HUDEP-2 (cell line): ENCODE measurements around the gene KATNB1.
A peak's percentile ranks its signal among the peaks of the same experiment; 100 is the strongest.
"Not testable (repeated sequence)": the region's sequence is repeated elsewhere in the genome, so short reads cannot be mapped to it uniquely, and the experiment has no call there.

ENCODE experiments used
- DNase-seq, 76 experiments: peaks; one replicate each; lab custom pipeline; 2025; ENCODE audit not compliant: unreplicated experiment in 76 of 76; lab: John Stamatoyannopoulos, UW

The KATNB1 gene

DNA sequence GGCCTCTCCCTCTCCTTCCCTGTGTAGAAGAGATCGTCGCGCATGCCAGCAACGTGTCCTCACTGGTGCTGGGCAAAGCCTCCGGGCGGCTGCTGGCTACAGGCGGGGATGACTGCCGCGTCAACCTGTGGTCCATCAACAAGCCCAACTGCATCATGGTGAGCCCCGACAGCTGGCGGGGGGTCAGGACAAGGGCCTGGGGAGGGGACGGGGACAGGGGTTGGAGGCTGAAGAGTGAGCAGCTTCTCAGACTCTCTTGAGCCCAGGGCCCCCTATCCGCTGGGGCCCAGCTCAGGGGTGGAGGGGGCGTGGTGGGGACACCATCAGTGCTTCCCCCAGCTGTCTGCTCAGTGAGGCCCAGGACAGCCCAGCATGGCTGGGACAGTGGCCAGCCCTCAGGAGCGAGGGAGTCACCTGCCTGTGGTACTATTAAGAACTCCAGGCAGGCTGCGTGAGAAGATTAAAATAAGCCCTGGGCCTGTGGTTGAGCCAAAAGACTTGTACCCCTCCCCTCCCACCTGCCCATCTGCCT, 6.2 kb downstream of the KATNB1 start:
- peak in 6 of 76 experiments; percentile 13 to 54 (median 40) for DNase-seq

DNA sequence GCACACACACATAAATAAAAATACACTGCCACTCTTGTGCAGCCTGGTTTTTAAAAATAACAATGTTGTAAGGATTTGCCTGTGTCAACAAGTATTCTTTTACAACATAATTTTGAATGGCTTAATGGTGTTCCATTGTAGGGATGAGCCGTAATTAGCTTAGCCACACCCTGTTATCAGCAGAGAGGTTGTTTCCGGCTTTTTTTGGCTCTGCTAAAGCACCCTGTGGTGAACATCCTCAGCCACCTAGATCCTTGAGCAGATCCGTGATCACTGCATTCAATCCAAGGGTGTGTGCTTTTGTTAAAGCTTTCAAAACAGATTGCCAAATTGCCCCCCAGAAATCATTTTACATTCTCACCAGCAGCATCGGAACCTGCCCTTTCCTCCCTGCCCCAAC, 7.0 kb downstream of the KATNB1 start:
- DNase-seq, result peak in 6 of 76 experiments; percentile 7 to 64 (median 36)

- DNase-seq, result no peak
Observed at GRCh38 chr16:57743458-57743857, 7.9 kb downstream of the KATNB1 start.

GRCh38 chr16:57743886-57744641, 8.5 kb downstream of the KATNB1 start:
- DNase-seq, result no peak

GRCh38 chr16:57744642-57744903, 9.0 kb downstream of the KATNB1 start:
- DNase-seq, result no peak

DNA sequence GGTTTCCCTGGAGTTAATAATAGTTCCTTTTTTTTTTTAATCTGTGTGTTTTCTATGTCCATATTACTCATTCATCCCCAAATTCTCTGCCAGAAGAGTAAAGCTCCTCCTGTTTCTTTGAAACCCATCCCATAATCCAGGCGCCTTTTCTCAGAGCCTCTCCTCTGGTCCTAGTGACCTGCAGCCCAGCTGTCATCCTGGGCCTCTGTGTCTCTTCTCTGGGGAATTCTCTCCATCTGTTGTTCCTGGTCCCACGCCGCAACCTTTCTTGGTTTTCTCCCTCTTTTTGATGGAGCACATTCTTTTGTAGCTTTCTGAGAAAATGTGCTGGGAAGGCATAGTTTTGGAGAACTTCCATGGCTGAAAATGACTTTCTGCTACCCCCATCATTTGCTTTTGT, 10.2 kb downstream of the KATNB1 start:
- no peak for DNase-seq

DNA sequence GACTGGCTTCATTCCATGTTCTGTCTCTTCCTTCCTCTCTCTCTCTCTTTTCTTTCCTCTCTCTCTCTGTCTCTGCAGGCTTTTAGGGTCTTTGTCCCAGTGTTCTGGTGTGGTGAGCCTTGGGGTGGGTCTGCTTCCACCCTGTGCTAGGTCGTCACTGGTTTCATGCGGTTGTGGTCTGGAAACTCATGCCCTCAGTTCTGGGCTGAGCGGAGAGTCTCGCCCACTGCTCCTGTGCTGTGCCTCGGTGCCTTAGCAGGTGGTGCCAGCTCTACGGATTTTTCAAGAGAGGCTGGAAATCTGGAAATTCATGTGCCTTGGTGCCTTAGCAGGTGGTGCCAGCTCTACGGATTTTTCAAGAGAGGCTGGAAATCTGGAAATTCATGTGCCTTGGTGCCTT, 10.7 kb downstream of the KATNB1 start:
- not testable (repeated sequence) for DNase-seq

GRCh38 chr16:57747091-57747490, 11.5 kb downstream of the KATNB1 start:
- DNase-seq, result no peak

DNA sequence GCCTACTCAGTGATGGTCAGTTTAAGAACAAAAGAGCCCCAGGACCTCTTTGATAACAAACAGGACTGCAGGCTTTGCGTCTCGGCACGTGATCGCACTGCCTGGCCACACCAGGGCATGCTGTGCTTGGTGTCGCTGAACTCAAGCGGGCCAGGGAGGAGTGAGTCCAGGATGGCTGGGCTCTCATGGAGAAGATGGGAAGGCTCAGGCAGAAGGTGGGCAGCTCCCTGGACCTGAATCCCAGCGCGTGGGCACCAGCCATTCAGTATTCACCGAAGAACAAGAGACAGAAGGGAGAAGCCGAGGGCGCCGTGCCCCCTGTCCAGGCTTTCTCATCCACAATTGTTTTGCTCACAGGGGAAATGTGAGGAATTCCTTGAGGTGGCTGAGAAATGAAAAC, 11.9 kb downstream of the KATNB1 start:
- no peak for DNase-seq

- no peak for DNase-seq
Observed at GRCh38 chr16:57747996-57748395, 12.4 kb downstream of the KATNB1 start.

DNA sequence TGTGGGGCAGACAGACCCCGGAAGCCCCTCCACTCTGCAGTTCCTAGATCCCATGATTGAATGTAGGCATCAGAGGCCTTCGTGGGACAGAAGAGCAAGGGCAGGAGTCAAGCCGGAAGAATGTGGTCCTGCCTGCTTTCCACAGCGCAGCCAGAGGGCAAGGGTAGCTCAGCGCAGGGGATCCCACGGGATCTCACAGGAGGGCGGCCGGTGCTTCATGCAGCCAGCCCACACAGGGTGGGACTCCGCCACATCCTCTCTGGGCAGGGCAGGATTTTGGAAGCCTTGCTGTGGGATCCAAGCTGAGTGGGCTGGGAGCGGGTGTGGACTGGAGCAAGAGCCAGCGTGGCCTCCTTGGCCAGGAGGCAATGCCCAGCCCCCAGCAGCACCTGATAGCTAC, 13.0 kb downstream of the KATNB1 start:
- DNase-seq, result no peak

- no peak for DNase-seq
Observed at GRCh38 chr16:57749101-57749692, 13.6 kb downstream of the KATNB1 start.

GRCh38 chr16:57749856-57750452, 14.4 kb downstream of the KATNB1 start:
- DNase-seq, result no peak

GRCh38 chr16:57750796-57751538, 15.4 kb downstream of the KATNB1 start:
- DNase-seq, result no peak

DNA sequence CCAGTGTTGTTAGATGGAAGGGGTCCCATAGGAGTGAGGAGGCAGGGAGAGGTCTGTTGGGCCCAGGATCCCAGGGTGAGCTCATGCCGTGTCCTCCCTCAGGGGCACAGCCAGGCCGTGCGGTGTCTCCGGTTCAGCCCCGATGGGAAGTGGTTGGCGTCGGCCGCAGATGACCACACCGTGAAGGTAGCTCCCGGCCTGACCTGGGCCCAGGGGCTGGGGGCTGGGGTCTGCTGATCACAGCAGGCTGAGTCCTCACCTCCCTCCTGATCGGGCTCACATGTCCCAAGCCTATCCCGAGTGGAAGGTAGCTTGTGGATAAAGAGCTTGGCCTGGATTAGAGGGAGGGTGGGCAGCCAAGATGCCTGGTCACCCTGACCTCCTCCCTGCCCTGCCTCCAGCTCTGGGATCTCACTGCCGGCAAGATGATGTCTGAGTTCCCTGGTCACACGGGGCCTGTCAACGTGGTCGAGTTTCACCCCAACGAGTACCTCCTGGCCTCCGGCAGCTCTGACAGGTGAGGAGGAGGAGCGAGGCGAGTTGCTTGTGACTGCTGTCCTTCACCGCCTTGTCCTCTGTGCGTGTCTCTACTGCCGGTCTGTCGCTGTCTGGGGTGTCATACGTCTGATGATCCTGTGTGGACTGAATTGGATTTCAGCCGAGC, 16.1 kb downstream of the KATNB1 start:
- DNase-seq, result no peak

GRCh38 chr16:57752203-57752580, 16.6 kb downstream of the KATNB1 start:
- no peak for DNase-seq

DNA sequence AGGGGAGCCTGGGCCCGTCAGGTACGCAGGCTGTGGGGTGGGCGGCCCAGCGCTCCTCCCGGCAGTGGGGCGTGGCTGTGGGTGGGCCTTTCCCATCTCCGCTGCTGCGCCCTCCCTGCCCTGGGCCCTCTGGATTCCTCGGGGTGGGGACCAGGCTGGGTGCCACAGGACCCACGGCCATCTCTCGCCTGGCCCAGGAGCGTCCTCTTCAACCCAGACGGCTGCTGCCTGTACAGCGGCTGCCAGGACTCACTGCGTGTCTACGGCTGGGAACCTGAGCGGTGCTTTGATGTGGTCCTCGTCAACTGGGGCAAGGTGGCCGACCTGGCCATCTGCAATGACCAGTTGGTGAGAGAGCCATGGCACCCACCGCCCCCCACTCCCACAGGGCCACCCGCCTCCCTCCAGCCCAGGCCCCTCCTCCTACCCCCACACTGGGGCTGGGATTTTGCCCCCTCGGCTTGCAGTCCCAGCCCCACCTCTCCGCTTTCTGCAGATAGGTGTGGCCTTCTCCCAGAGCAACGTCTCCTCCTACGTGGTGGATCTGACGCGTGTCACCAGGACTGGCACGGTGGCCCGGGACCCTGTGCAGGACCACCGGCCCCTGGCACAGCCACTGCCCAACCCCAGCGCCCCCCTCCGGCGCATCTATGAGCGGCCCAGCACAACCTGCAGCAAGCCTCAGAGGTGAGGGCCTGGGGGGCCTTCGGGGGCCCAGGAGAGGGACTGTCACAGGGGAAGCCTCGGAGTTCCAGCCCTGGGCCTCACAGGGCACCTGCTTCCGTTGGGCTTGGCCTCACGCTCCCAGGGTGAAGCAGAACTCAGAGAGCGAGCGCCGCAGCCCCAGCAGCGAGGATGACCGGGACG, 17.2 kb downstream of the KATNB1 start:
- DNase-seq, result no peak

GRCh38 chr16:57753448-57754353, 18.1 kb downstream of the KATNB1 start:
- DNase-seq, result no peak
